Ovary (tissue), 9 donors: ENCODE measurements around the gene CLRN1. TPM values are rescaled to one million over a fixed set of nuclear protein-coding genes. Genes with fewer than 3 reads are reported as not detected.

Experiments
- DNase-seq, 5 donors: peaks; one replicate each; pipeline ENCODE4 v3.0.0-alpha.2; 2019 to 2020
- H3K27ac ChIP-seq, 2 donors: fragments of 200-600 bp; one replicate each; pipeline versions ENCODE4 v1.5.1 to v1.8.0; 2019 to 2022
- H3K27me3 ChIP-seq: fragments of 200-600 bp; one replicate; pipeline ENCODE4 v1.8.0; 2022
- H3K36me3 ChIP-seq: fragments of 200-600 bp; sonication (generic); one replicate; pipeline ENCODE4 v1.5.1; 2019
- H3K4me1 ChIP-seq: one replicate; pipeline ENCODE4 v1.8.1; 2013; ENCODE audit warnings: mild to moderate bottlenecking, moderate library complexity; ENCODE audit not compliant: insufficient read depth
- H3K4me3 ChIP-seq: fragments of 200-600 bp; sonication (generic); one replicate; pipeline ENCODE4 v1.5.1; 2017
- H3K9me3 ChIP-seq, 2 donors: fragments of 200-600 bp in 1 of 2; sonication (generic) in 1 of 2; one replicate each; pipeline versions ENCODE4 v1.5.1 to v1.8.1; 2013 to 2019; ENCODE audit warnings: mild to moderate bottlenecking in 1 of 2, moderate library complexity in 1 of 2
- CTCF ChIP-seq, 3 donors: fragments of 450-650 bp in 2 of 3; fragments of 200-600 bp in 1 of 3; IDR thresholded peaks; one replicate each; pipeline versions ENCODE4 v1.5.1 to v1.8.0; 2016 to 2022; ENCODE audit warnings: antibody characterized with exemption in 3 of 3, mild to moderate bottlenecking in 1 of 3
- EP300 ChIP-seq: sonication (generic); formaldehyde crosslinking; IDR thresholded peaks from one replicate; pipeline ENCODE4 v1.6.1; 2017; ENCODE audit warnings: antibody characterized with exemption
- POLR2A ChIP-seq: fragments of 450-650 bp; IDR thresholded peaks from one replicate; pipeline ENCODE4 v1.6.1; 2017; ENCODE audit warnings: antibody characterized with exemption, mild to moderate bottlenecking, moderate library complexity
- WGBS, 3 donors: extraction: QIAGEN DNeasy Blood & Tissue Kit in 1 of 3; methylation state at CpG; one replicate each; pipeline versions ENCODE4 v1.1.5 to v1.1.7; 2013 to 2017; 5-methylcytosine and 5-hydroxymethylcytosine counted together
- intact Hi-C, 4 donors: fragments of 100-400 bp; cut with DNase I; formaldehyde crosslinking; loops; one replicate each; pipeline versions ENCODE4 v1.11.0 to v1.15.1; 2022 to 2023
- polyA plus RNA-seq, 2 donors: library from polyadenylated mRNA; stranded (reverse); fragments of 200-250 nt in 1 of 2; fragments of 350-450 nt in 1 of 2; fragmentation: Illumina TruSeq in 1 of 2; extraction: RNeasy Lipid Tissue Mini Kit (QIAGEN cat#74804) in 1 of 2; gene quantifications; one replicate each; pipeline ENCODE4 v1.2.3, GENCODE V29; 2013 to 2014
- total RNA-seq, 7 donors: library from RNA; depleted of rRNA in 2 of 7; stranded (reverse); fragments of >200 nt in 2 of 7; fragmentation: NEBNext Ultra II Directional in 3 of 7; extraction: Animal tissue kit (Norgen Biotek cat#: 25700) in 3 of 7; gene quantifications; one replicate each; pipeline versions ENCODE4 v1.1.0 to v1.2.4, GENCODE V29; 2016 to 2023
- donor health status: DM: no; HTN: no; CAD: no; lungs with moderate emphysema.
- donor health status: DM: no; HTN: no; CAD: no.
- donor health status: Bipolar disorder and iron deficiency.
- donor health status: DM: yes; HTN: yes; CAD: no.
- donor health status: DM: no; HTN: no; CAD: no.
- donor health status: DM: yes; HTN: yes; CAD: no.

CLRN1 gene
- total and polyA plus RNA-seq, 9 donors: not detected

GRCh38 chr3:150965436-150965835, 7.1 kb downstream of the CLRN1 start:
- DNase-seq: no peak
- H3K36me3 ChIP-seq: no peaks in the 10 kb centered on the region
- H3K27me3 ChIP-seq: no peaks in the 10 kb centered on the region
- H3K4me1 ChIP-seq: no peaks in the 10 kb centered on the region
- no peak overlapping the region for H3K4me3 ChIP-seq
- H3K9me3 ChIP-seq: no peaks in the 10 kb centered on the region
- WGBS, 3 donors: 83 to 93% (median 87%) methylated on average over 2 of the region's 2 CpGs
- TF ChIP-seq EP300 (no peak), POLR2A (no peak), CTCF (IDR thresholded peaks at IDR 0.05) (no peak)
- intact Hi-C loops: no loop called here
- no peak overlapping the region for H3K27ac ChIP-seq

GRCh38 chr3:150961949-150962348, 10.6 kb downstream of the CLRN1 start:
- H3K4me1 ChIP-seq: no peaks in the 10 kb centered on the region
- no peaks in the 10 kb centered on the region for H3K27me3 ChIP-seq
- 91 to 94% (median 92%) methylated on average over 4 of the region's 4 CpGs for WGBS, 3 donors
- intact Hi-C loops: no loop called here
- H3K27ac ChIP-seq: no peak overlapping the region
- no peak for DNase-seq
- TF ChIP-seq POLR2A: no peak
- no peak for TF ChIP-seq CTCF (IDR thresholded peaks at IDR 0.05)
- no peak for TF ChIP-seq EP300
- no peak overlapping the region for H3K4me3 ChIP-seq
- H3K36me3 ChIP-seq: no peaks in the 10 kb centered on the region
- H3K9me3 ChIP-seq: no peaks in the 10 kb centered on the region

- no peak for DNase-seq
- H3K4me1 ChIP-seq: no peaks in the 10 kb centered on the region
- no peak overlapping the region for H3K4me3 ChIP-seq
- H3K9me3 ChIP-seq: no peaks in the 10 kb centered on the region
- TF ChIP-seq POLR2A: no peak
- no peak for TF ChIP-seq EP300
- no peak for TF ChIP-seq CTCF (IDR thresholded peaks at IDR 0.05)
- no peak overlapping the region for H3K27ac ChIP-seq
- intact Hi-C loops: no loop called here
- H3K36me3 ChIP-seq: no peaks in the 10 kb centered on the region
- WGBS, 3 donors: 58 to 63% (median 62%) methylated on average over 5 of the region's 5 CpGs
- H3K27me3 ChIP-seq: no peaks in the 10 kb centered on the region
Measured at GRCh38 chr3:150960708-150961684, 11.5 kb downstream of the CLRN1 start.

GRCh38 chr3:150958683-150959082, 13.8 kb downstream of the CLRN1 start:
- DNase-seq: no peak
- H3K4me1 ChIP-seq: no peaks in the 10 kb centered on the region
- 67 to 79% (median 72%) methylated on average over 3 of the region's 3 CpGs for WGBS, 3 donors

More at GRCh38 chr3:150958683-150959082, 13.8 kb downstream of the CLRN1 start:
- Histone ChIP-seq H3K4me3 (no peak overlapping the region), H3K36me3 (no peaks in the 10 kb centered on the region), H3K9me3 (no peaks in the 10 kb centered on the region), H3K27ac (no peak overlapping the region), H3K27me3 (no peaks in the 10 kb centered on the region)
- TF ChIP-seq CTCF (IDR thresholded peaks at IDR 0.05) (no peak), EP300 (no peak), POLR2A (no peak)
- intact Hi-C loops: no loop called here
